Endothelial cell of umbilical vein (primary cell): ENCODE data around the gene FAM83D. TPM values are rescaled to one million over a fixed set of nuclear protein-coding genes. Genes with fewer than 3 reads are reported as not detected.

Experiments
- BruUV-seq: library from RNA; stranded (reverse); fragments of 400-500 nt; replicated peaks from 2 replicates; lab custom pipeline; 2021; lab: Mats Ljungman, UMichigan
- CTCF ChIA-PET: fragments of 300-600, 350-600 bp; sonication (Branson Sonifier 250); formaldehyde crosslinking; loops from one replicate; lab custom pipeline; 2021; ENCODE audit warnings: antibody characterized with exemption, inconsistent platforms; lab: Charles Lee
- POLR2A ChIA-PET: fragments of 300-600, 350-600 bp; sonication (Branson Sonifier 250); formaldehyde crosslinking; loops from one replicate; lab custom pipeline; 2021; ENCODE audit warnings: antibody characterized with exemption, inconsistent platforms; lab: Charles Lee
- DNase-seq: peaks from one replicate; pipeline ENCODE4 v3.0.0-alpha.2; 2011; ENCODE audit warnings: low read depth, low spot score
- FAIRE-seq: peaks from 2 replicates; lab custom pipeline; 2011; peaks lifted over from hg19 to GRCh38; lab: Jason Lieb, UNC
- H2AFZ ChIP-seq: 2 replicates; pipeline ENCODE4 v1.6.0; 2012; ENCODE audit warnings: low read depth, low read length, control low read depth, inconsistent platforms
- H3K27ac ChIP-seq: 2 replicates; pipeline ENCODE4 v1.5.1; 2011; ENCODE audit warnings: low read depth, mild to moderate bottlenecking, control low read depth, low read length, moderate library complexity; ENCODE audit not compliant: insufficient read depth
- H3K27me3 ChIP-seq, 2 experiments: 2 replicates each; pipeline versions ENCODE4 v1.6.0 to v1.6.1; 2011; ENCODE audit warnings: low read length in 2 of 2, mixed read lengths in 1 of 2; ENCODE audit not compliant: control insufficient read depth in 2 of 2, insufficient read depth in 2 of 2
- H3K36me3 ChIP-seq, 2 experiments: 2 replicates in 1 of 2; 3 replicates in 1 of 2; pipeline ENCODE4 v1.5.1; 2011; ENCODE audit warnings: low read length in 2 of 2, mild to moderate bottlenecking in 1 of 2, moderate library complexity in 1 of 2; ENCODE audit not compliant: control insufficient read depth in 2 of 2, insufficient read depth in 2 of 2; ENCODE audit errors: extremely low read depth in 1 of 2
- H3K4me1 ChIP-seq: 3 replicates; pipeline ENCODE4 v1.5.1; 2011; ENCODE audit warnings: mild to moderate bottlenecking, low read length; ENCODE audit not compliant: control insufficient read depth, insufficient read depth; ENCODE audit errors: extremely low read depth
- H3K4me2 ChIP-seq: 2 replicates; pipeline ENCODE4 v1.6.1; 2011; ENCODE audit warnings: low read length, control low read depth, mixed read lengths; ENCODE audit not compliant: insufficient read depth
- H3K4me3 ChIP-seq, 3 experiments: fragments of 200-600 bp in 1 of 3; sonication (generic), shearing (Covaris generic) in 1 of 3; replicated peaks in 1 of 3; 2 replicates each; pipeline ENCODE4 v1.5.1; 2011 to 2016; ENCODE audit warnings: control low read depth in 3 of 3, low read length in 3 of 3, mild to moderate bottlenecking in 2 of 3, inconsistent platforms in 1 of 3, low read depth in 1 of 3, moderate library complexity in 1 of 3; ENCODE audit not compliant: insufficient read depth in 1 of 3
- H3K79me2 ChIP-seq: 2 replicates; pipeline ENCODE4 v1.6.0; 2012; ENCODE audit warnings: low read length, inconsistent platforms; ENCODE audit not compliant: control insufficient read depth, insufficient read depth
- H3K9ac ChIP-seq: replicated peaks from 2 replicates; pipeline ENCODE3; 2011; ENCODE audit warnings: low read length, control low read depth; ENCODE audit not compliant: insufficient read depth; ENCODE audit errors: extremely low read depth
- H3K9me1 ChIP-seq: replicated peaks from 3 replicates; pipeline ENCODE4 v1.6.0; 2011; ENCODE audit warnings: mild to moderate bottlenecking, low read length; ENCODE audit not compliant: control insufficient read depth, insufficient read depth; ENCODE audit errors: extremely low read depth
- H3K9me3 ChIP-seq: replicated peaks from 2 replicates; pipeline ENCODE4 v1.5.1; 2012; ENCODE audit warnings: low read length, inconsistent platforms; ENCODE audit not compliant: control insufficient read depth, insufficient read depth
- H4K20me1 ChIP-seq: replicated peaks from 2 replicates; pipeline ENCODE3; 2011; ENCODE audit warnings: mild to moderate bottlenecking, low read length; ENCODE audit not compliant: control insufficient read depth, insufficient read depth; ENCODE audit errors: extremely low read depth
- EZH2 ChIP-seq: IDR thresholded peaks from 2 replicates; pipeline ENCODE4 v1.6.1; 2012; ENCODE audit warnings: borderline replicate concordance, low read depth, mild to moderate bottlenecking, moderate library complexity, low read length, inconsistent platforms; ENCODE audit not compliant: severe bottlenecking
- FOS ChIP-seq: IDR thresholded peaks from 2 replicates; pipeline ENCODE4 v1.6.1; 2011; ENCODE audit warnings: mild to moderate bottlenecking, low read length, moderate library complexity, borderline replicate concordance; ENCODE audit not compliant: insufficient read depth
- GATA2 ChIP-seq: IDR thresholded peaks from 2 replicates; pipeline ENCODE4 v1.7.0; 2011; ENCODE audit warnings: low read depth, mild to moderate bottlenecking, moderate library complexity, mixed read lengths, low read length; ENCODE audit not compliant: insufficient read length, insufficient read depth
- JUN ChIP-seq: IDR thresholded peaks from 2 replicates; pipeline ENCODE4 v1.6.1; 2011; ENCODE audit warnings: borderline replicate concordance, low read depth; ENCODE audit not compliant: insufficient read length, insufficient read depth
- MAX ChIP-seq: IDR thresholded peaks from 2 replicates; pipeline ENCODE4 v1.6.1; 2011; ENCODE audit not compliant: insufficient read depth, insufficient read length
- MYC ChIP-seq: IDR thresholded peaks from one replicate; pipeline ENCODE4 v1.6.1; 2011; ENCODE audit warnings: mild to moderate bottlenecking, low read depth, low read length
- POLR2A ChIP-seq: IDR thresholded peaks from 2 replicates; pipeline ENCODE4 v1.6.1; 2012; ENCODE audit warnings: low read depth, mild to moderate bottlenecking, control low read depth, low read length
- POLR2AphosphoS5 ChIP-seq: IDR thresholded peaks from 2 replicates; pipeline ENCODE4 v1.6.1; 2012; ENCODE audit warnings: low read depth, mild to moderate bottlenecking, control low read depth, low read length, moderate library complexity; ENCODE audit not compliant: insufficient read depth
- dilution Hi-C: fragments of 300-500 bp; cut with MboI; formaldehyde crosslinking; loops from one replicate; pipeline ENCODE4 v1.15.0; 2019; ENCODE audit warnings: low sequenced_read_pairs; ENCODE audit not compliant: extremely low pct_ligation_motif_present
- intact Hi-C: fragments of 100-400 bp; cut with micrococcal nuclease; formaldehyde crosslinking; loops from one replicate; pipeline ENCODE4 v1.10.0; 2022
- polyA plus RNA-seq, 4 experiments: library from polyadenylated mRNA; depleted of rRNA in 3 of 4; stranded (reverse) in 3 of 4; unstranded in 1 of 4; fragments of >200 nt; gene quantifications; 2 replicates each; pipeline versions ENCODE4 v1.2.1 to v1.2.3, GENCODE V29; 2011 to 2012; ENCODE audit warnings: missing spikeins in 1 of 4
- total RNA-seq: library from RNA; stranded (reverse); gene quantifications from 2 replicates; pipeline ENCODE4 v1.2.3, GENCODE V29; 2021
- TF ChIP-seq, protein P1 (sequence below), 2 donors: IDR thresholded peaks; 1 replicate in 1 of 2; 2 replicates in 1 of 2; pipeline ENCODE4 v1.5.1; 2011; ENCODE audit warnings: low read length in 2 of 2, mild to moderate bottlenecking in 2 of 2, moderate library complexity in 2 of 2, control low read depth in 1 of 2, inconsistent platforms in 1 of 2, low read depth in 1 of 2; ENCODE audit not compliant: insufficient read depth in 1 of 2; ENCODE audit errors: extremely low read depth in 1 of 2

The FAM83D gene
- total and polyA plus RNA-seq, 2 donors (not counting 3 experiments of a cell fraction or from before 2014, with no cell fraction given), result 41.0 to 46.0 TPM

DNA sequence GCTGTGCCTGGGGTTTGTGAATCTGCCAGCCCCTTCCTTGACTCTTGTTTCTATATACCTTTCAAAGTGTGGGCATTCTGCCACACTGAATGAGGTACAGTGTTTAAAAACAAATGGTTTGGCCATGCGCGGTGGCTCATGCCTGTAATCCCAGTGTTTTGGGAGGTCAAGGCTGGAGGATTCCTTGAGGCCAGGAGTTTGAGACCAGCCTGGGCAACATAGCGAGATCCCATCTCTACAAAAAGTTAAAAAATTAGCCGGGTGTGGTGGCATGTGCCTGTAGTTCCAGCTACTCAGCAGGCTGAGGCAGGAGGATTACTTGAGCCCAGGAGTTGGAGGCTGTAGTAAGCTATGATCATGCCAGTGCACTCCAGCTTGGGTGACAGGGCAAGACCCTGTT is 5.8 kb downstream of the FAM83D start:
- H2AFZ ChIP-seq, result no peak overlapping the region
- TF ChIP-seq JUN (no peak), POLR2AphosphoS5 (no peak), MAX (no peak), POLR2A (no peak), FOS (no peak), EZH2 (no peak), GATA2 (no peak), MYC (no peak)
- TF ChIP-seq, protein P1, sequence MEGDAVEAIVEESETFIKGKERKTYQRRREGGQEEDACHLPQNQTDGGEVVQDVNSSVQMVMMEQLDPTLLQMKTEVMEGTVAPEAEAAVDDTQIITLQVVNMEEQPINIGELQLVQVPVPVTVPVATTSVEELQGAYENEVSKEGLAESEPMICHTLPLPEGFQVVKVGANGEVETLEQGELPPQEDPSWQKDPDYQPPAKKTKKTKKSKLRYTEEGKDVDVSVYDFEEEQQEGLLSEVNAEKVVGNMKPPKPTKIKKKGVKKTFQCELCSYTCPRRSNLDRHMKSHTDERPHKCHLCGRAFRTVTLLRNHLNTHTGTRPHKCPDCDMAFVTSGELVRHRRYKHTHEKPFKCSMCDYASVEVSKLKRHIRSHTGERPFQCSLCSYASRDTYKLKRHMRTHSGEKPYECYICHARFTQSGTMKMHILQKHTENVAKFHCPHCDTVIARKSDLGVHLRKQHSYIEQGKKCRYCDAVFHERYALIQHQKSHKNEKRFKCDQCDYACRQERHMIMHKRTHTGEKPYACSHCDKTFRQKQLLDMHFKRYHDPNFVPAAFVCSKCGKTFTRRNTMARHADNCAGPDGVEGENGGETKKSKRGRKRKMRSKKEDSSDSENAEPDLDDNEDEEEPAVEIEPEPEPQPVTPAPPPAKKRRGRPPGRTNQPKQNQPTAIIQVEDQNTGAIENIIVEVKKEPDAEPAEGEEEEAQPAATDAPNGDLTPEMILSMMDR (IDR thresholded peaks at IDR 0.05; ENCODE audit: extremely low read depth in 1 of 2, insufficient read depth in 1 of 2, low read depth in 1 of 2, low read length in 2 of 2), result no peak
- no peak overlapping the region for H3K4me2 ChIP-seq
- FAIRE-seq, result no peak
- intact Hi-C loops, result no loop called here
- H3K9ac ChIP-seq, result peak overlapping the region; percentile 1
- H3K9me3 ChIP-seq, result no peaks in the 10 kb centered on the region
- no peak for DNase-seq
- ChIA-PET CTCF (interaction anchor here (0.8 to 1.2 kb wide), 4 partner anchors 9 to 206 kb away, joined by 3 to 7 read pairs (median 3); partner anchors contain the start of gene DHX35), POLR2A (no interaction called here)
- H4K20me1 ChIP-seq, result no peaks in the 10 kb centered on the region
- H3K79me2 ChIP-seq, result peaks cover 99% of the 10 kb centered on the region
- no peak overlapping the region for H3K4me3 ChIP-seq
- H3K4me1 ChIP-seq, result peaks cover 41% of the 10 kb centered on the region
- no peaks in the 10 kb centered on the region for H3K27me3 ChIP-seq
- dilution Hi-C loops, result no loop called here
- no peak overlapping the region for H3K27ac ChIP-seq
- H3K36me3 ChIP-seq, result no peaks in the 10 kb centered on the region
- no TSS peak for BruUV-seq
- H3K9me1 ChIP-seq, result no peaks in the 10 kb centered on the region
